ENCODE measurements around the gene KPNA1. TPM values are rescaled to one million over a fixed set of nuclear protein-coding genes. Genes with fewer than 3 reads are reported as not detected.

Gene KPNA1
- total RNA-seq, 1 experiment from 2014 or later, result 104 TPM

DNA sequence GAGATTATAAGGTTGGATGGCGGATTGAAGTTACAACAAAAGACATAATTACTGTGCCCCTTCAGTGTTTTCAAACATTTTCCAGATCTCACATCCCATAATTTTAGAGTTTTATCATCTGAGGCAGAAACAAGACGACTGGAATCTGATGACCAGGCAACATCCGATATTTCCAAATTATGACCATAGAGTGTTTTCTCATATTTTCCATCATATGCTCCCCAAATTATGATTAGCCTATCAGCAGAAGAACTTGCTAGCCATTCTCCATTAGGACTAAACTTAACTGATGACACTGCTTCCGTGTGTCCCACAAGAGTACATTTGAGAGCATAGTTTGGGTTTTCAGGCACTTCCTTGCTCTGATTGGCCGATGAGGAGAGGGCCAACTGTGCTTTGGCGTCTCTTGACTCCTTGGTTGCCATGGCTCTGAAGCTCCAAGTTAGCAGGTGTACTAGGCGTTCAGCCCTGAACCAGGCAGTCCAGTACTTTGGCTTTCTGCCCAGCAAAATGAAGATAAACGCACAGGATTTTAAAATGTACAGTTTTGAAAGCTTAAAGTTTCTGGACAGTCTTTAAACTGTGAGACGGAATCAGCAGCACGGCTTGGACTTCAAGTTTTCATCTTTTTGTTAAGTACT is 99.5 kb downstream of the KPNA1 start:
- no peaks in the 10 kb centered on the region for H3K9me3 Mint-ChIP-seq (ENCODE audit: unreplicated experiment)
- ChIA-PET POLR2A (interaction anchor here (0.8 to 4.8 kb wide), 18 partner anchors 9 to 150 kb away, joined by 3 to 91 read pairs (median 11); partner anchors contain the start of genes DTX3L, FAM162A, KPNA1 and MIX23), CTCF (interaction anchor here (1.1 to 3.7 kb wide), 5 partner anchors 19 to 109 kb away, joined by 3 to 23 read pairs (median 9); partner anchors contain the start of gene FAM162A)
- TSS peak; percentile 69 for BruUV-seq (replicated peaks)
- peaks cover 70% of the 10 kb centered on the region for H3K36me3 Mint-ChIP-seq (ENCODE audit: insufficient read depth, unreplicated experiment)
- peak; percentile 56 for DNase-seq (ENCODE audit: unreplicated experiment)
- peak overlapping the region; percentile 99 for H3K4me3 Mint-ChIP-seq (ENCODE audit: unreplicated experiment)
- intact Hi-C loops (cut with micrococcal nuclease), result loop anchor here (5.0 kb wide), 1 partner anchor 97 kb away; the partner anchor contains the start of gene KPNA1
- H3K27ac Mint-ChIP-seq (ENCODE audit: low read depth, unreplicated experiment), result peak overlapping the region; percentile 99
- peaks cover 37% of the 10 kb centered on the region for H3K4me1 Mint-ChIP-seq (ENCODE audit: insufficient read depth, unreplicated experiment)
- TF ChIP-seq, protein P1, sequence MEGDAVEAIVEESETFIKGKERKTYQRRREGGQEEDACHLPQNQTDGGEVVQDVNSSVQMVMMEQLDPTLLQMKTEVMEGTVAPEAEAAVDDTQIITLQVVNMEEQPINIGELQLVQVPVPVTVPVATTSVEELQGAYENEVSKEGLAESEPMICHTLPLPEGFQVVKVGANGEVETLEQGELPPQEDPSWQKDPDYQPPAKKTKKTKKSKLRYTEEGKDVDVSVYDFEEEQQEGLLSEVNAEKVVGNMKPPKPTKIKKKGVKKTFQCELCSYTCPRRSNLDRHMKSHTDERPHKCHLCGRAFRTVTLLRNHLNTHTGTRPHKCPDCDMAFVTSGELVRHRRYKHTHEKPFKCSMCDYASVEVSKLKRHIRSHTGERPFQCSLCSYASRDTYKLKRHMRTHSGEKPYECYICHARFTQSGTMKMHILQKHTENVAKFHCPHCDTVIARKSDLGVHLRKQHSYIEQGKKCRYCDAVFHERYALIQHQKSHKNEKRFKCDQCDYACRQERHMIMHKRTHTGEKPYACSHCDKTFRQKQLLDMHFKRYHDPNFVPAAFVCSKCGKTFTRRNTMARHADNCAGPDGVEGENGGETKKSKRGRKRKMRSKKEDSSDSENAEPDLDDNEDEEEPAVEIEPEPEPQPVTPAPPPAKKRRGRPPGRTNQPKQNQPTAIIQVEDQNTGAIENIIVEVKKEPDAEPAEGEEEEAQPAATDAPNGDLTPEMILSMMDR (IDR thresholded peaks at IDR 0.05; ENCODE audit: unreplicated experiment), result no peak
- H3K27me3 Mint-ChIP-seq (ENCODE audit: insufficient read depth, unreplicated experiment), result no peaks in the 10 kb centered on the region

DNA sequence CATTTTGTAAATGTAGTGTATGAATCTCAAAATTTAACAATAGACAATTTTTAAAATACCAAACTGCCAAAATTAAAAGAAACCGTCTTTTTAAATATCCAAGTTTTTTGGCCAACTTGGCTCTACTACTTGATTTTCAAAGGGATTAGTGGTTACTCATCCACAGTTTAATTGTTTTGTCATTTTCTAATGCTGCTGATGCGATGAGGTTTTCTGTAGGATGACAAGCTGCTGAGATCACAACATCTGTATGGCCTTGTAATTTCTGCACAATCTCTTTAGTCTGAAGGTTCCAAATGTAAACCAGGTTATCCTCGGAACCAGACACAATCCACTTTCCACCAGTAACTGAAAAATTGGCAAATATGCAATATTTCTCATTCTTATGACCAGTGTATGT is 100.3 kb downstream of the KPNA1 start:
- CTCF ChIA-PET, result interaction anchor here (0.6 to 3.7 kb wide), 5 partner anchors 15 to 124 kb away, joined by 3 to 23 read pairs (median 4); no protein-coding TSS in a partner anchor
- Mint-ChIP-seq H3K4me3 (ENCODE audit: unreplicated experiment) (peak overlapping the region; percentile 99), H3K27me3 (ENCODE audit: insufficient read depth, unreplicated experiment) (no peaks in the 10 kb centered on the region), H3K27ac (ENCODE audit: low read depth, unreplicated experiment) (peak overlapping the region; percentile 99), H3K9me3 (ENCODE audit: unreplicated experiment) (no peaks in the 10 kb centered on the region), H3K36me3 (ENCODE audit: insufficient read depth, unreplicated experiment) (peaks cover 74% of the 10 kb centered on the region), H3K4me1 (ENCODE audit: insufficient read depth, unreplicated experiment) (peaks cover 37% of the 10 kb centered on the region)
- no peak for DNase-seq (ENCODE audit: unreplicated experiment)
- TF ChIP-seq, protein P1 (IDR thresholded peaks at IDR 0.05; ENCODE audit: unreplicated experiment), result no peak
- POLR2A ChIA-PET, result interaction anchor here (0.7 to 4.8 kb wide), 8 partner anchors 8 to 145 kb away, joined by 3 to 91 read pairs (median 15); partner anchors contain the start of genes FAM162A and MIX23
- intact Hi-C loops (cut with micrococcal nuclease), result no loop called here
- no TSS peak for BruUV-seq (replicated peaks)

DNA sequence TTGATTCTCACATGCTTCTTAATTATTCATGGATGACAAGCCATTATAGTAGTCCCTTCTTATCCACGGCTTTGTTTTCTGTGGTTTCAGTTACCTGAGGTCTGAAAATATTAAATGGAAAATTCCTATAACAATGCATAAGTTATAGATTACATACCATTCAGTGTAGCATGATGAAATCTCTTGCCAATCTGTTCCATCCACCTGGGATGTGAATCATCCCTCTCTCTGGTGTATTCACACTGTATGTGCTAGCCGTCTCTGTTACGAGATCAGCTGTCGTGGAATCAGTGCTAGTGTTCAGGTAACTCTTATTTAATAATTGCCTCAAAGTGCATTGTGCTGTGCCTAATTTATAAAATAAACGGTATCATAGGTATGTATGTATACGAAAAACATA is 104.1 kb downstream of the KPNA1 start:
- POLR2A ChIA-PET, result interaction anchor here (0.7 to 1.6 kb wide), 4 partner anchors 17 to 105 kb away, joined by 3 to 9 read pairs (median 4); partner anchors contain the start of gene MIX23
- intact Hi-C loops (cut with micrococcal nuclease), result no loop called here
- Mint-ChIP-seq H3K9me3 (ENCODE audit: unreplicated experiment) (no peaks in the 10 kb centered on the region), H3K36me3 (ENCODE audit: insufficient read depth, unreplicated experiment) (peaks cover 78% of the 10 kb centered on the region), H3K4me3 (ENCODE audit: unreplicated experiment) (no peak overlapping the region), H3K27me3 (ENCODE audit: insufficient read depth, unreplicated experiment) (no peaks in the 10 kb centered on the region), H3K4me1 (ENCODE audit: insufficient read depth, unreplicated experiment) (peaks cover 33% of the 10 kb centered on the region), H3K27ac (ENCODE audit: low read depth, unreplicated experiment) (peak overlapping the region; percentile 75)
- CTCF ChIA-PET, result interaction anchor here (0.6 to 2.1 kb wide), 7 partner anchors 17 to 863 kb away, joined by 3 to 15 read pairs (median 4); partner anchors contain the start of gene MIX23
- no TSS peak for BruUV-seq (replicated peaks)
- no peak for DNase-seq (ENCODE audit: unreplicated experiment)
- TF ChIP-seq, protein P1 (IDR thresholded peaks at IDR 0.05; ENCODE audit: unreplicated experiment), result no peak

DNA sequence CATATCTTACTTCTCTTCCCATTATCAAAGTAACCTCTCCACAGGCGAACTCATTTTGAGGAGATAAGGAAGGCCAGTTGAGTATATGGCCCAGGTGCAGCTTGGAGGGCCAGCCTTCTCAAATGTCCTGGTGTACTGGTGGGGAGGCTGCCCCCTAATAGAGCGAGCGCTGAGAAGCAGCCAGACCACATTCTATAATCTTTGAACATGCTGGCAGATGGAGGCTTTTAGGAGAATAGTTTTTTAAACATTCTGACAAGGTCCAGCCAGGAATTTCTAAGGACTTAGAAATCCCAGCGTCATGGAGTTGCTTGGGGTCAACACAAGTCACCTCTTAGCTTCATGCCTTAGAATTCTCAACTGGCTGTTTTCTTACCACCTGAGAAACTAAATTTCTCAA is 104.6 kb downstream of the KPNA1 start:
- TF ChIP-seq, protein P1 (IDR thresholded peaks at IDR 0.05; ENCODE audit: unreplicated experiment), result no peak
- no peaks in the 10 kb centered on the region for H3K27me3 Mint-ChIP-seq (ENCODE audit: insufficient read depth, unreplicated experiment)
- CTCF ChIA-PET, result interaction anchor here (1.1 to 2.1 kb wide), 2 partner anchors 17 to 863 kb away, joined by 3 to 15 read pairs; no protein-coding TSS in a partner anchor
- no peaks in the 10 kb centered on the region for H3K9me3 Mint-ChIP-seq (ENCODE audit: unreplicated experiment)
- H3K27ac Mint-ChIP-seq (ENCODE audit: low read depth, unreplicated experiment), result peak overlapping the region; percentile 75
- POLR2A ChIA-PET, result interaction anchor here (1.6 to 2.0 kb wide), 2 partner anchors 26 to 103 kb away, joined by 3 to 12 read pairs; partner anchors contain the start of gene FAM162A
- no TSS peak for BruUV-seq (replicated peaks)
- DNase-seq (ENCODE audit: unreplicated experiment), result no peak
- H3K36me3 Mint-ChIP-seq (ENCODE audit: insufficient read depth, unreplicated experiment), result peaks cover 73% of the 10 kb centered on the region
- peaks cover 30% of the 10 kb centered on the region for H3K4me1 Mint-ChIP-seq (ENCODE audit: insufficient read depth, unreplicated experiment)
- H3K4me3 Mint-ChIP-seq (ENCODE audit: unreplicated experiment), result no peak overlapping the region
- intact Hi-C loops (cut with micrococcal nuclease), result no loop called here

Measured in MCF 10A (cell line).